ENCODE measurements around the gene FNDC3B. TPM values are rescaled to one million over a fixed set of nuclear protein-coding genes. Genes with fewer than 3 reads are reported as not detected.

The FNDC3B gene
- total and polyA plus RNA-seq, 2 of the 8 experiments (the other 6 are each of a cell fraction or from before 2014, with no cell fraction given): 14.1 to 44.4 TPM

DNA sequence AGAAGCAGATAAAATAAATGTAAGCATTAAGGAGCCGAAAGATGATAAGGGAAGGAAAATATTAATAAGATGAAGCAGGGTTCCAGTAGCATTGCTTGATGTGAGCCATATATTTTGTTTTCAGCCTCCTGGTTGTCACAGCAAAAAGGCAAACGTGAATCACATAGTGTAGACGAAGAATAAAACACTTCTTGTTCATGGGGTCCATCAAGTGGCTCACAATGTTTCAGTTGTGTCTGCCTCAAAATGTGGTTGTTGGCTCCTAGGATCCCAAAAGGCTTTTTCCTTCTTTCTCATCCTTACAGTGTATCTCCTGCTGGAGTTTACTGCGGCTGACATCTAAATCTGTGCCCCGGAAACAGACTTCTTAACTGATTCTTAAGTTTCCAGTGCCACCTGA, 213.8 kb downstream of the FNDC3B start:
- no peak for DNase-seq (ENCODE audit: low read depth in 1 of 2, low spot score in 2 of 2)
- peaks cover 0 to 10% (median 2%) of the 10 kb centered on the region in 4 experiments; a peak in 2 of 8 replicates for H3K36me3 ChIP-seq (ENCODE audit: control insufficient read depth in 2 of 4, insufficient read depth in 4 of 4, low read length in 3 of 4)
- H3K23ac ChIP-seq (ENCODE audit: insufficient read length): no peak overlapping the region
- H3K79me2 ChIP-seq (ENCODE audit: control insufficient read depth in 1 of 2, insufficient read depth in 2 of 2, low read length in 2 of 2): no peaks in the 10 kb centered on the region
- no peak overlapping the region for H4K8ac ChIP-seq (ENCODE audit: extremely low read depth, insufficient read depth, low read length)
- no peak overlapping the region for H4K91ac ChIP-seq (replicated peaks; ENCODE audit: insufficient read length, low read length)
- no peaks in the 10 kb centered on the region for H4K20me1 ChIP-seq (replicated peaks in 1 of 2; ENCODE audit: control insufficient read depth in 1 of 2, insufficient read depth in 2 of 2, low read length in 2 of 2)
- H2BK5ac ChIP-seq (ENCODE audit: low read depth, low read length): no peak overlapping the region
- H3K27me3 ChIP-seq (replicated peaks in 1 of 4; ENCODE audit: control insufficient read depth in 3 of 4, extremely low read depth in 1 of 4, insufficient read depth in 3 of 4, low read length in 3 of 4): no peaks in the 10 kb centered on the region
- H3K56ac ChIP-seq (replicated peaks; ENCODE audit: insufficient read length, low read depth, low read length): no peak overlapping the region
- no peaks in the 10 kb centered on the region for H3K9me3 ChIP-seq (ENCODE audit: insufficient read depth in 2 of 2, low read depth in 1 of 2, low read length in 1 of 2)
- no peak overlapping the region for H2AK5ac ChIP-seq (ENCODE audit: low read depth, low read length)
- no peak overlapping the region for H3K9ac ChIP-seq (replicated peaks in 1 of 4; ENCODE audit: extremely low read depth in 1 of 4, low read depth in 3 of 4, low read length in 3 of 4)
- H2AFZ ChIP-seq (ENCODE audit: low read length): no peak overlapping the region
- H2BK120ac ChIP-seq (replicated peaks; ENCODE audit: low read depth, low read length): no peak overlapping the region
- ChIA-PET CTCF (ENCODE audit: partially characterized antibody) (no interaction called here), POLR2A (ENCODE audit: partially characterized antibody) (no interaction called here)
- H3K4ac ChIP-seq (replicated peaks; ENCODE audit: insufficient read length, low read depth, low read length): no peak overlapping the region
- no peak overlapping the region for H2BK20ac ChIP-seq (ENCODE audit: low read length)
- H3K4me1 ChIP-seq (replicated peaks in 1 of 4; ENCODE audit: control insufficient read depth in 3 of 4, insufficient read depth in 4 of 4, low read length in 3 of 4): peaks cover 0 to 2% (median 1%) of the 10 kb centered on the region in 4 experiments; a peak in 2 of 7 replicates
- no peak overlapping the region for H3K18ac ChIP-seq (ENCODE audit: extremely low read depth, low read length)
- no peak overlapping the region for H3K4me3 ChIP-seq (ENCODE audit: extremely low read depth in 1 of 4, insufficient read depth in 2 of 4, low read depth in 3 of 4, low read length in 4 of 4)
- no peak overlapping the region for H3K4me2 ChIP-seq (ENCODE audit: insufficient read depth in 1 of 2, low read depth in 2 of 2, low read length in 2 of 2)
- no peaks in the 10 kb centered on the region for H3K79me1 ChIP-seq (ENCODE audit: low read depth, low read length)
- 89% methylated on average over 5 of the region's 5 CpGs; no CpG with 5 or more reads in 1 of the 2 experiments for WGBS, 2 experiments (ENCODE audit: extremely low coverage in 1 of 2, insufficient coverage in 1 of 2, insufficient read length in 1 of 2, insufficient replicate concordance in 2 of 2, low coverage in 1 of 2, low lambda C conversion rate in 2 of 2, missing lambda C conversion rate in 1 of 2)
- H3K14ac ChIP-seq (ENCODE audit: insufficient read length): no peak overlapping the region
- no peak for FAIRE-seq
- no peak overlapping the region for H2BK15ac ChIP-seq (ENCODE audit: low read length)
- H3K23me2 ChIP-seq (ENCODE audit: low read depth, low read length): no peaks in the 10 kb centered on the region; the same call in 1 of the 2 replicates
- H3K27ac ChIP-seq (ENCODE audit: low read depth, low read length): no peak overlapping the region
- H2BK12ac ChIP-seq (ENCODE audit: low read depth, low read length): no peak overlapping the region
- no peak overlapping the region for H4K5ac ChIP-seq (ENCODE audit: insufficient read length, low read depth, low read length)
- TF ChIP-seq POLR2AphosphoS5 (IDR thresholded peaks at IDR 0.05; ENCODE audit: low read depth, low read length) (no peak), ASH2L (IDR thresholded peaks at IDR 0.05; ENCODE audit: low read length) (no peak), SUZ12 (IDR thresholded peaks at IDR 0.05; ENCODE audit: low read length) (no peak), NRF1 (IDR thresholded peaks at IDR 0.05; ENCODE audit: low read depth, low read length) (no peak), KDM1A (IDR thresholded peaks at IDR 0.05; ENCODE audit: borderline replicate concordance, low read length) (no peak), CREB1 (IDR thresholded peaks at IDR 0.05) (no peak), JUN (IDR thresholded peaks at IDR 0.05; ENCODE audit: low read depth, low read length) (no peak), ZNF274 (IDR thresholded peaks at IDR 0.05; ENCODE audit: borderline replicate concordance, extremely low read depth, low read length) (no peak), EP300 (IDR thresholded peaks at IDR 0.05; ENCODE audit: borderline replicate concordance in 1 of 2, low read depth in 2 of 2, low read length in 2 of 2) (no peak), EZH2 (IDR thresholded peaks at IDR 0.05; ENCODE audit: low read depth, low read length, severe bottlenecking) (no peak), BCL11A (IDR thresholded peaks at IDR 0.05; ENCODE audit: low read depth in 2 of 2, low read length in 2 of 2) (no peak), RBBP5 (IDR thresholded peaks at IDR 0.05; ENCODE audit: borderline replicate concordance, low read depth, low read length) (no peak), EGR1 (IDR thresholded peaks at IDR 0.05; ENCODE audit: borderline replicate concordance, low read depth, low read length) (no peak), BRCA1 (IDR thresholded peaks at IDR 0.05; ENCODE audit: low read depth, low read length) (no peak)
- TF ChIP-seq, protein P1, sequence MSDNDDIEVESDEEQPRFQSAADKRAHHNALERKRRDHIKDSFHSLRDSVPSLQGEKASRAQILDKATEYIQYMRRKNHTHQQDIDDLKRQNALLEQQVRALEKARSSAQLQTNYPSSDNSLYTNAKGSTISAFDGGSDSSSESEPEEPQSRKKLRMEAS (IDR thresholded peaks at IDR 0.05): no peak
